Measurements from ENCODE around the gene SMAP1. TPM values are rescaled to one million over a fixed set of nuclear protein-coding genes. Genes with fewer than 3 reads are reported as not detected.

Gene SMAP1
- total and polyA plus RNA-seq, 9 of the 15 experiments (the other 6 are each of a cell fraction or from before 2014, with no cell fraction given): 11.4 to 26.4 (median 15.5) TPM

GRCh38 chr6:70724524-70724923 lies 56.8 kb downstream of the SMAP1 start:
- in situ Hi-C loops (cut with MboI) (no loop called here), intact Hi-C loops (cut with micrococcal nuclease) (no loop called here)
- Histone ChIP-seq H3K9me1 (ENCODE audit: control insufficient read depth, insufficient read depth, low read length) (no peaks in the 10 kb centered on the region), H3K79me2 (ENCODE audit: control insufficient read depth, insufficient read depth, low read length) (no peaks in the 10 kb centered on the region), H3K27ac (ENCODE audit: extremely low read depth, low read depth, low read length) (no peak overlapping the region), H3K4me1 (replicated peaks in 1 of 2; ENCODE audit: control insufficient read depth in 2 of 2, insufficient read depth in 2 of 2, low read length in 2 of 2) (no peaks in the 10 kb centered on the region; a peak in 1 of 5 replicates), H3K27me3 (ENCODE audit: control insufficient read depth in 2 of 2, insufficient read depth in 2 of 2, low read length in 2 of 2) (no peaks in the 10 kb centered on the region), H3K9ac (ENCODE audit: insufficient read depth in 1 of 2, low read depth in 2 of 2, low read length in 2 of 2) (no peak overlapping the region), H3K4me2 (ENCODE audit: insufficient read depth, low read length) (no peak overlapping the region), H2AFZ (ENCODE audit: low read depth, low read length) (no peak overlapping the region), H3K9me3 (replicated peaks; ENCODE audit: control insufficient read depth, insufficient read depth, low read depth, low read length) (no peaks in the 10 kb centered on the region), H4K20me1 (replicated peaks; ENCODE audit: control insufficient read depth, insufficient read depth, low read length) (0 out of 2 replicates have a peak, but pooled peaks cover under 1% of the 10 kb centered on the region), H3K4me3 (no peak overlapping the region), H3K36me3 (ENCODE audit: control insufficient read depth, insufficient read depth, low read length) (no peaks in the 10 kb centered on the region)
- TF ChIP-seq DMBX1 (CRISPR knock-in tag; IDR thresholded peaks at IDR 0.05; ENCODE audit: borderline replicate concordance): no peak
- no peak for TF ChIP-seq GTF2A2 (tag; IDR thresholded peaks at IDR 0.05)
- TF ChIP-seq ZBTB33 (CRISPR knock-in tag; IDR thresholded peaks at IDR 0.05): no peak
- no peak for TF ChIP-seq MAX (CRISPR knock-in tag; IDR thresholded peaks at IDR 0.05)
- TF ChIP-seq POU5F1 (IDR thresholded peaks at IDR 0.05; ENCODE audit: borderline replicate concordance, low read depth, low read length, partially characterized antibody): no peak
- TF ChIP-seq SRSF3 (IDR thresholded peaks at IDR 0.05; ENCODE audit: insufficient read depth, low read length): no peak
- no peak for TF ChIP-seq HSF4 (CRISPR knock-in tag; IDR thresholded peaks at IDR 0.05; ENCODE audit: borderline replicate concordance)
- TF ChIP-seq MYNN (IDR thresholded peaks at IDR 0.05): no peak
- TF ChIP-seq MYNN (CRISPR knock-in tag; IDR thresholded peaks at IDR 0.05): no peak
- TF ChIP-seq ZSCAN32 (CRISPR knock-in tag; IDR thresholded peaks at IDR 0.05): no peak
- no peak for TF ChIP-seq SNAPC5 (CRISPR knock-in tag; IDR thresholded peaks at IDR 0.05)
- no peak for TF ChIP-seq MCM2 (IDR thresholded peaks at IDR 0.05; ENCODE audit: low read depth)
- POLR2A ChIA-PET: no interaction called here
- no peak for FAIRE-seq
- CTCF ChIA-PET (ENCODE audit: low intra/inter-chr PET ratio): no interaction called here
- no peak for DNase-seq (ENCODE audit: extremely low read depth in 1 of 4, low spot score in 3 of 4)
- WGBS (ENCODE audit: insufficient coverage, low coverage, missing lambda C conversion rate): 19% methylated on average over 2 of the region's 2 CpGs
- BruUV-seq (replicated peaks): no TSS peak
- ATAC-seq: no peak

Data from K562 (cell line).